Parathyroid adenoma (tissue), 2 donors: ENCODE measurements around the gene CDC42EP5.
A peak's percentile ranks its signal among the peaks of the same experiment; 100 is the strongest.
"Not testable (repeated sequence)": the region's sequence is repeated elsewhere in the genome, so short reads cannot be mapped to it uniquely, and the experiment has no call there.

Experiments used
- H2AFZ ChIP-seq: fragments of 300-600 bp; sonication (generic); one replicate; pipeline ENCODE4 v1.7.0; 2017; ENCODE audit warnings: antibody characterized with exemption, mild to moderate bottlenecking
- H3K27ac ChIP-seq: fragments of 300-600 bp; sonication (generic); one replicate; pipeline ENCODE4 v1.7.0; 2017
- H3K27me3 ChIP-seq: fragments of 300-600 bp; sonication (generic); one replicate; pipeline ENCODE4 v1.7.0; 2017; ENCODE audit warnings: low read length; ENCODE audit not compliant: control insufficient read depth, insufficient read depth
- H3K36me3 ChIP-seq: fragments of 300-600 bp; sonication (generic); one replicate; pipeline ENCODE4 v1.7.0; 2017; ENCODE audit warnings: low read length; ENCODE audit not compliant: control insufficient read depth, insufficient read depth
- H3K4me1 ChIP-seq: fragments of 300-600 bp; sonication (generic); one replicate; pipeline ENCODE4 v1.7.0; 2017; ENCODE audit warnings: control low read depth
- H3K4me2 ChIP-seq: fragments of 300-600 bp; sonication (generic); one replicate; pipeline ENCODE4 v1.7.0; 2017; ENCODE audit warnings: low read length
- H3K4me3 ChIP-seq: fragments of 300-600 bp; sonication (generic); one replicate; pipeline ENCODE4 v1.7.0; 2017; ENCODE audit warnings: low read depth, low read length
- H3K79me2 ChIP-seq: fragments of 300-600 bp; sonication (generic); one replicate; pipeline ENCODE4 v1.7.0; 2017; ENCODE audit warnings: control low read depth
- H3K9ac ChIP-seq: fragments of 300-600 bp; sonication (generic); one replicate; pipeline ENCODE4 v1.7.0; 2017; ENCODE audit warnings: mild to moderate bottlenecking
- H3K9me3 ChIP-seq: fragments of 300-600 bp; sonication (generic); one replicate; pipeline ENCODE4 v1.7.0; 2017; ENCODE audit warnings: low read length; ENCODE audit not compliant: control insufficient read depth
- TF ChIP-seq, protein P1 (sequence below): fragments of 300-600 bp; sonication (generic); IDR thresholded peaks from one replicate; pipeline ENCODE4 v1.7.0; 2017; ENCODE audit warnings: antibody characterized with exemption, mild to moderate bottlenecking
- donor health status: primary hyperparathyroidism.

CDC42EP5 gene

DNA sequence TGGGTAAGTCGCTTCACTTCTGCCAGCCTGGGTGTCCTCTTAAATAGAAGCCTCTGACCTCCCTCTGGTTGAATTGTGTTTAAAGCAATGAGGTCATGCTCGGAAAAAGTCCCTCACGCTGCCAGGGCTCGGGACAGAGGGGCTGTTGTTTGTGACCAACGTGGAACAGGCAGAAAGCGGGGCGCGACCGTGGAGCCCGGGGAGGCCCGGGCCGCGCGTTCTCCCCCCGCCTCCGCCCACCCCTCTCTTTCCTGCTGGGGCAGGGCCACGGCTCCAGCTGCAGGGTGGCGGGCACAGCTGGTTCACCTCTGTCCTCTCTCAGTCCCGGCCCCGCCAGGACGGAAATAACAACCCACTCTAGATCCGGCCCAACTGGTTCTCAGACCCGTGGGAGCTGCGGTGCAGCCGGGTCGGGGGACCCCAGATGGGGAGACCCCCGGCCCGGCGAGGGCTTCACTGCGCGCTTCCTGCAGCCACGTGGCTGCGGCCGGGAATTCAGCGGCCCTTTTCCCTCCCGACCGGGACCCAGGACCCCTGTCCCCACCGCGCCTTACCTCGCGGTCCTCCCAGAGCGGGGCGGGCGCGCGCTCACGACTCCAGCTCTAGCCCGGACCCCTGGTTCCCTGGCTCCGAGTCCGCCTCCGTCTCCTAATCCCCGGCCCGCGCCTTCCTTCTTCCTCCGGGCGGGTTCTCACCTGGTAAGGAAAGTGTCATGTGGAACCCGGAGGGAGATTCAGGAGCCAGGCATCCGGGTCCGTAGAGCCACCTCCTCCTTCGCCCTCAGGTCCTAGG lies 1.9 kb downstream of the CDC42EP5 start:
- Histone ChIP-seq H3K79me2 (no peaks in the 10 kb centered on the region), H3K4me2 (peak overlapping the region; percentile 76), H3K4me1 (peaks cover 5% of the 10 kb centered on the region), H3K27ac (no peak overlapping the region), H2AFZ (peak overlapping the region; percentile 66), H3K27me3 (no peaks in the 10 kb centered on the region), H3K9me3 (no peaks in the 10 kb centered on the region), H3K36me3 (no peaks in the 10 kb centered on the region), H3K9ac (no peak overlapping the region), H3K4me3 (peak overlapping the region; percentile 53)
- TF ChIP-seq, protein P1, sequence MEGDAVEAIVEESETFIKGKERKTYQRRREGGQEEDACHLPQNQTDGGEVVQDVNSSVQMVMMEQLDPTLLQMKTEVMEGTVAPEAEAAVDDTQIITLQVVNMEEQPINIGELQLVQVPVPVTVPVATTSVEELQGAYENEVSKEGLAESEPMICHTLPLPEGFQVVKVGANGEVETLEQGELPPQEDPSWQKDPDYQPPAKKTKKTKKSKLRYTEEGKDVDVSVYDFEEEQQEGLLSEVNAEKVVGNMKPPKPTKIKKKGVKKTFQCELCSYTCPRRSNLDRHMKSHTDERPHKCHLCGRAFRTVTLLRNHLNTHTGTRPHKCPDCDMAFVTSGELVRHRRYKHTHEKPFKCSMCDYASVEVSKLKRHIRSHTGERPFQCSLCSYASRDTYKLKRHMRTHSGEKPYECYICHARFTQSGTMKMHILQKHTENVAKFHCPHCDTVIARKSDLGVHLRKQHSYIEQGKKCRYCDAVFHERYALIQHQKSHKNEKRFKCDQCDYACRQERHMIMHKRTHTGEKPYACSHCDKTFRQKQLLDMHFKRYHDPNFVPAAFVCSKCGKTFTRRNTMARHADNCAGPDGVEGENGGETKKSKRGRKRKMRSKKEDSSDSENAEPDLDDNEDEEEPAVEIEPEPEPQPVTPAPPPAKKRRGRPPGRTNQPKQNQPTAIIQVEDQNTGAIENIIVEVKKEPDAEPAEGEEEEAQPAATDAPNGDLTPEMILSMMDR, result no peak

DNA sequence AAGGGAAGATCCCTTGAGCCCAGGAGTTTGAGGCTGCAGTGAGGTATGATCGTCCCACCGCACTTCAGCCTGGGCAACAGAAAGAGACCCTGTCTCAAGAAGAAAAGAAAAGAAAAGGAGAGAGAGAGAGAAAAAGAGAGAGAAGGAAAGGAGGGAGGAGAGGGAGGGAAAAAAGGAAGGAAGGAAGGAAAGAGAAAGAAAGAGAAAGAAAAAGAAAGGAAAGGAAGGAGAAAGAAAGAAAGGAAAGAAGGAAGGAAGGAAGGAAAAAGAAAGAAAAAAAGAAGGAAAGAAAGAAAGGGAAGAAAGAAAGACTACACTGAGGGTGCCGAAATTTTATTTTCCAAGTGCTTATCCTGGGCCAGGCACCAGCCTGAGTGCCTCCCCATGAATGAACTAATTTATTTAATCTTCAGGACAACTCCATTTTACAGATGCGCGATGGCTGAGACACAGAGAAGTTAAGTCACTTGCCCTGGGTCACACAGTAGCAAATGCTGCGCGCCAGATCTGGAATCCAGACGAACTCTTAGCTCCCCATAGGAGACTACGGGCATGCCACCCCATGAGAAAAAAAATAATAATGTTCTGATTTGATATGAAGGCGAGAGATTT lies 2.7 kb downstream of the CDC42EP5 start:
- H3K27ac ChIP-seq, result no peak overlapping the region
- H3K79me2 ChIP-seq, result no peaks in the 10 kb centered on the region
- no peak overlapping the region for H3K9ac ChIP-seq
- H2AFZ ChIP-seq, result no peak overlapping the region
- TF ChIP-seq, protein P1, result no peak
- no peaks in the 10 kb centered on the region for H3K27me3 ChIP-seq
- H3K36me3 ChIP-seq, result no peaks in the 10 kb centered on the region
- no peaks in the 10 kb centered on the region for H3K9me3 ChIP-seq
- no peak overlapping the region for H3K4me3 ChIP-seq
- H3K4me1 ChIP-seq, result peaks cover 5% of the 10 kb centered on the region
- peak overlapping the region; percentile 76 for H3K4me2 ChIP-seq

DNA sequence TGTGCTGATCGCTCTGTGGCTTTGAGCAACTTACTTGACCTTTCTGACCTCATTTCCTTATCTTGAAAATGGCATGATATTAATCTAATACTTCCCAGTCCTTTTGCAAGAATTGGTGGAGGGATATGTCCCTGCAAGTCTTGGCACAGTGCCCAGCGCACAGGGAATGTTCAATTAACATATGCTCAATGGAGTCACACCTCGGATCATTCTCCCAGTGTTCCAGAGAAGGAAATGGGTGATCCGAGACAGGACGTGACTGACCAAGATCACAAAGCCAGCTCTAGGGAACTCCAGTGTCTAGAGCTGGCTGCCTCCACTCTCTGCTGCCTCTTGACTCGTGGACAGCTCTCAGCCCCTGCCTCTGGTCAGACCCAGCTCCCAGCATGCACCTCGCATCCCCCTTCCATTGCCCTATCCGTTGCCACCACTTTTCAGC lies 3.6 kb downstream of the CDC42EP5 start:
- Histone ChIP-seq H3K4me1 (peaks cover 5% of the 10 kb centered on the region), H3K36me3 (no peaks in the 10 kb centered on the region), H2AFZ (no peak overlapping the region), H3K9ac (no peak overlapping the region), H3K27ac (no peak overlapping the region), H3K27me3 (no peaks in the 10 kb centered on the region), H3K79me2 (no peaks in the 10 kb centered on the region), H3K4me2 (no peak overlapping the region), H3K4me3 (no peak overlapping the region), H3K9me3 (no peaks in the 10 kb centered on the region)
- TF ChIP-seq, protein P1, result no peak

DNA sequence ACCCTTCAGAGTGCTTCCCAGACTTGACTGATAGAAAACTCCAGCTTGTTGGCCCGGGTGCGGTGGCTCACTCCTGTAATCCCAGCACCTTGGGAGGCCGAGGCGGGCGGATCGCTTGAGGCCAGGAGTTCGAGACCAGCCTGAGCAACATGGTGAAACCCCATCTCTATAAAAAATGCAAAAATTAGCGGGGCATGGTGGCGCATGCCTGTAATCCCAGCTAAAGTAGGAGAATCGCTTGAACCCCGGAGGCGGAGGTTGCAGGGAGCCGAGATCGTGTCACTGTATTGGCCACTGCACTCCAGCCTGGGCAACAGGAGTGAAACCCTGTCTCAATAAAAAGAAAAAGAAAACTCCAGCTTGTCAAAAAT lies 7.0 kb downstream of the CDC42EP5 start:
- not testable (repeated sequence) for H3K27me3 ChIP-seq, H3K9ac ChIP-seq, H3K9me3 ChIP-seq, H3K4me2 ChIP-seq, H3K4me3 ChIP-seq, H3K4me1 ChIP-seq, H3K36me3 ChIP-seq, H3K27ac ChIP-seq, H2AFZ ChIP-seq, H3K79me2 ChIP-seq

DNA sequence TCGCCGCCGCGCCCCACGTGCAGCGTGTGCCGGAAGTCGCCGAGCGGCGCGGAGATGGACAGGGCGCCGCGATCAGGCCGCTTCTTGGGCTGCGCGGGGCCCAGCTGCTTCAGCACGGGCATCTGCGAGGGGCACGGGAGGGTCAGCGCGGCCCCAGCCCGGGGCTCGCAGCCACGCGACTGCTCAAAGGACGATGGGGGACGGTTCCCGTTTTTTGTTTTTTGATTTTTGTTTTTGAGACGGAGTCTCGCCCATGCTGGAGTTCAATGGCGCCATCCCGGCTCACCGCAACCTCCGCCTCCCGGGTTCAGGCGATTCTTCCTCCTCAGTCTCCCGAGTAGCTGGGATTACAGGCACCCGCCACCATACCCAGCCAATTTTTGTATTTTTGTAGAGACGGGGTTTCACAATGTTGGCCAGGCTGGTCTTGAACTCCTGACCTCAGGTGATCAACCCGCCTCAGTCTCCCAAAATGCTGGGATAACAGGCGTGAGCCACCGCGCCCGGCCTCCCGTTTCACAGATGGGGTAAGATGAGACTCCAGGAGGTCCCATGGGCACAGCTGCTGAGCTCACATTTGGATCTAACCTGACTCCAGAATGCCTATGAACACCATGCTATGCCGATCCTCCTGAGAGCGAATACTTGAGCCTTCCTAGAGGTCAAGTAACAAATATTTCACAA lies 7.5 kb downstream of the CDC42EP5 start:
- Histone ChIP-seq H3K79me2 (no peaks in the 10 kb centered on the region), H3K9me3 (no peaks in the 10 kb centered on the region), H3K27ac (no peak overlapping the region), H3K9ac (no peak overlapping the region), H3K4me3 (no peak overlapping the region), H3K4me2 (no peak overlapping the region), H2AFZ (no peak overlapping the region), H3K4me1 (peaks cover 4% of the 10 kb centered on the region), H3K36me3 (no peaks in the 10 kb centered on the region), H3K27me3 (no peaks in the 10 kb centered on the region)
- TF ChIP-seq, protein P1, result no peak
